ENCODE data around the gene C1S. TPM values are rescaled to one million over a fixed set of nuclear protein-coding genes. Genes with fewer than 3 reads are reported as not detected.

Gene C1S
- total and polyA plus RNA-seq, 2 experiments from 2014 or later: 120 to 143 TPM

GRCh38 chr12:7100239-7100638 lies 39.7 kb downstream of the C1S start:
- no peak for TF ChIP-seq CTCF (IDR thresholded peaks at IDR 0.05; ENCODE audit: poor library complexity)
- TF ChIP-seq EZH2 (IDR thresholded peaks at IDR 0.05; ENCODE audit: borderline replicate concordance): no peak
- TF ChIP-seq EZH2phosphoT487 (IDR thresholded peaks at IDR 0.05; ENCODE audit: low read depth, severe bottlenecking, unreplicated experiment): no peak
- no peak for DNase-seq (ENCODE audit: low spot score)
- H3K4me1 ChIP-seq (ENCODE audit: insufficient read depth): no peaks in the 10 kb centered on the region
- H3K79me2 ChIP-seq: peaks cover 18% of the 10 kb centered on the region
- no peaks in the 10 kb centered on the region for H3K9me2 ChIP-seq (replicated peaks; ENCODE audit: insufficient read depth)
- no peaks in the 10 kb centered on the region for H3K9me3 ChIP-seq (ENCODE audit: low read depth)
- no peak overlapping the region for H3K4me2 ChIP-seq
- H3K27me3 ChIP-seq: no peaks in the 10 kb centered on the region
- no peak overlapping the region for H3K4me3 ChIP-seq
- no peaks in the 10 kb centered on the region for H4K20me1 ChIP-seq (ENCODE audit: insufficient read depth, poor library complexity, severe bottlenecking)
- no peak overlapping the region for H3K27ac ChIP-seq
- 91% methylated on average over 4 of the region's 4 CpGs for WGBS (ENCODE audit: low lambda C conversion rate, missing lambda C conversion rate)
- H3K36me3 ChIP-seq (replicated peaks; ENCODE audit: insufficient read depth, low read depth): no peaks in the 10 kb centered on the region
- H2AFZ ChIP-seq: no peak overlapping the region

- 96% methylated on average over 3 of the region's 4 CpGs for WGBS (ENCODE audit: low lambda C conversion rate, missing lambda C conversion rate)
- H3K9me3 ChIP-seq (ENCODE audit: low read depth): no peaks in the 10 kb centered on the region
- H4K20me1 ChIP-seq (ENCODE audit: insufficient read depth, poor library complexity, severe bottlenecking): no peaks in the 10 kb centered on the region
- H3K9me2 ChIP-seq (replicated peaks; ENCODE audit: insufficient read depth): no peaks in the 10 kb centered on the region
- no peak overlapping the region for H3K27ac ChIP-seq
- no peak for DNase-seq (ENCODE audit: low spot score)
- H3K27me3 ChIP-seq: no peaks in the 10 kb centered on the region
- peaks cover 27% of the 10 kb centered on the region for H3K79me2 ChIP-seq
- no peak overlapping the region for H3K4me2 ChIP-seq
- no peak for TF ChIP-seq EZH2phosphoT487 (IDR thresholded peaks at IDR 0.05; ENCODE audit: low read depth, severe bottlenecking, unreplicated experiment)
- no peak overlapping the region for H3K4me3 ChIP-seq
- no peak overlapping the region for H2AFZ ChIP-seq
- H3K4me1 ChIP-seq (ENCODE audit: insufficient read depth): no peaks in the 10 kb centered on the region
- no peaks in the 10 kb centered on the region for H3K36me3 ChIP-seq (replicated peaks; ENCODE audit: insufficient read depth, low read depth)
These were observed 40.7 kb downstream of the C1S start for GRCh38 chr12:7101047-7101693.

GRCh38 chr12:7101694-7102131 lies 41.2 kb downstream of the C1S start:
- no peak for TF ChIP-seq CTCF (IDR thresholded peaks at IDR 0.05; ENCODE audit: poor library complexity)
- no peak for TF ChIP-seq EZH2phosphoT487 (IDR thresholded peaks at IDR 0.05; ENCODE audit: low read depth, severe bottlenecking, unreplicated experiment)
- TF ChIP-seq EZH2 (IDR thresholded peaks at IDR 0.05; ENCODE audit: borderline replicate concordance): no peak
- H3K36me3 ChIP-seq (replicated peaks; ENCODE audit: insufficient read depth, low read depth): no peaks in the 10 kb centered on the region
- H3K4me3 ChIP-seq: no peak overlapping the region
- H2AFZ ChIP-seq: no peak overlapping the region
- H3K9me3 ChIP-seq (ENCODE audit: low read depth): no peaks in the 10 kb centered on the region
- H3K79me2 ChIP-seq: peaks cover 33% of the 10 kb centered on the region
- no peaks in the 10 kb centered on the region for H3K27me3 ChIP-seq
- H4K20me1 ChIP-seq (ENCODE audit: insufficient read depth, poor library complexity, severe bottlenecking): no peaks in the 10 kb centered on the region
- WGBS (ENCODE audit: low lambda C conversion rate, missing lambda C conversion rate): 96% methylated on average over 10 of the region's 10 CpGs
- no peaks in the 10 kb centered on the region for H3K9me2 ChIP-seq (replicated peaks; ENCODE audit: insufficient read depth)
- H3K27ac ChIP-seq: no peak overlapping the region
- H3K4me2 ChIP-seq: no peak overlapping the region
- H3K4me1 ChIP-seq (ENCODE audit: insufficient read depth): no peaks in the 10 kb centered on the region
- no peak for DNase-seq (ENCODE audit: low spot score)

- Histone ChIP-seq H3K9me2 (replicated peaks; ENCODE audit: insufficient read depth) (no peaks in the 10 kb centered on the region), H3K9me3 (ENCODE audit: low read depth) (no peaks in the 10 kb centered on the region), H4K20me1 (ENCODE audit: insufficient read depth, poor library complexity, severe bottlenecking) (no peaks in the 10 kb centered on the region), H3K27me3 (no peaks in the 10 kb centered on the region), H2AFZ (no peak overlapping the region), H3K4me2 (no peak overlapping the region), H3K36me3 (replicated peaks; ENCODE audit: insufficient read depth, low read depth) (no peaks in the 10 kb centered on the region), H3K79me2 (peaks cover 41% of the 10 kb centered on the region), H3K4me3 (no peak overlapping the region), H3K4me1 (ENCODE audit: insufficient read depth) (peaks cover 7% of the 10 kb centered on the region), H3K27ac (no peak overlapping the region)
- DNase-seq (ENCODE audit: low spot score): no peak
- 85% methylated on average over 3 of the region's 3 CpGs for WGBS (ENCODE audit: low lambda C conversion rate, missing lambda C conversion rate)
- no peak for TF ChIP-seq CTCF (IDR thresholded peaks at IDR 0.05; ENCODE audit: poor library complexity)
- no peak for TF ChIP-seq EZH2 (IDR thresholded peaks at IDR 0.05; ENCODE audit: borderline replicate concordance)
- TF ChIP-seq EZH2phosphoT487 (IDR thresholded peaks at IDR 0.05; ENCODE audit: low read depth, severe bottlenecking, unreplicated experiment): no peak
These were observed 42.1 kb downstream of the C1S start for GRCh38 chr12:7102582-7102981.
